ENCODE data around the gene RAB37.

DNA sequence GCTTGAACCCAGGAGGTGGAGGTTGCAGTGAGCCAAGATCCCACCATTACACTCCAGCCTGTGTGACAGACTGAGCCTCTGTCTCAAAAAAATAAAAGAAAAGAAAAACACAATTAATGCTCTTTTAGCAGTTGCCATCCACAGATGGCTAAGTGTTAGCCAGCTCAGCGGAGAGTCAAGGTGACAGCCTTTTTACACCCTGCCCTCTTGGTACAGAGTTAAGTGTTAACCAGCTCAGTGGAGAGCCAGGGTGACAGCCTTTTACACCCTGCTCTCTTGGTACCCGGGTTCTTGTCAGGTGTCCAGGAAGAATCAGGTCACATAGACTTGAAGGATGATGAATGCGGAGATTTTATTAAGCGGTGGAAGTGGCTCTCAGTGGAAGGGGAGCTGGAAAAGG lies 16.6 kb upstream of the RAB37 start:
- TF ChIP-seq ZNF746 (CRISPR knock-in tag; IDR thresholded peaks at IDR 0.05) = no peak
- no peak for TF ChIP-seq KAT2B (IDR thresholded peaks at IDR 0.05; ENCODE audit: borderline replicate concordance, low read depth, low read length)
- no peak for TF ChIP-seq EP300 (IDR thresholded peaks at IDR 0.05; ENCODE audit: low read depth in 2 of 2, low read length in 2 of 2)
- TF ChIP-seq EP300 (CRISPR knock-in tag; IDR thresholded peaks at IDR 0.05; ENCODE audit: borderline replicate concordance) = no peak
- TF ChIP-seq NFYB (CRISPR knock-in tag; IDR thresholded peaks at IDR 0.05) = no peak
- TF ChIP-seq, protein P1, sequence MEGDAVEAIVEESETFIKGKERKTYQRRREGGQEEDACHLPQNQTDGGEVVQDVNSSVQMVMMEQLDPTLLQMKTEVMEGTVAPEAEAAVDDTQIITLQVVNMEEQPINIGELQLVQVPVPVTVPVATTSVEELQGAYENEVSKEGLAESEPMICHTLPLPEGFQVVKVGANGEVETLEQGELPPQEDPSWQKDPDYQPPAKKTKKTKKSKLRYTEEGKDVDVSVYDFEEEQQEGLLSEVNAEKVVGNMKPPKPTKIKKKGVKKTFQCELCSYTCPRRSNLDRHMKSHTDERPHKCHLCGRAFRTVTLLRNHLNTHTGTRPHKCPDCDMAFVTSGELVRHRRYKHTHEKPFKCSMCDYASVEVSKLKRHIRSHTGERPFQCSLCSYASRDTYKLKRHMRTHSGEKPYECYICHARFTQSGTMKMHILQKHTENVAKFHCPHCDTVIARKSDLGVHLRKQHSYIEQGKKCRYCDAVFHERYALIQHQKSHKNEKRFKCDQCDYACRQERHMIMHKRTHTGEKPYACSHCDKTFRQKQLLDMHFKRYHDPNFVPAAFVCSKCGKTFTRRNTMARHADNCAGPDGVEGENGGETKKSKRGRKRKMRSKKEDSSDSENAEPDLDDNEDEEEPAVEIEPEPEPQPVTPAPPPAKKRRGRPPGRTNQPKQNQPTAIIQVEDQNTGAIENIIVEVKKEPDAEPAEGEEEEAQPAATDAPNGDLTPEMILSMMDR (CRISPR knock-in tag; IDR thresholded peaks at IDR 0.05) = no peak
- TF ChIP-seq RAD21 (CRISPR knock-in tag; IDR thresholded peaks at IDR 0.05) = no peak

All from HepG2 (cell line).